GM20000 (cell line): ENCODE measurements around the gene PIK3R5.

ENCODE experiments used
- DNase-seq: peaks from one replicate; pipeline ENCODE4 v3.0.0; 2012; ENCODE audit warnings: low spot score
- TF ChIP-seq, protein P1 (sequence below): IDR thresholded peaks from 2 replicates; pipeline ENCODE4 v1.5.1; 2012; ENCODE audit warnings: mild to moderate bottlenecking, control low read depth; ENCODE audit errors: extremely low read depth, missing control alignments

The PIK3R5 gene

DNA sequence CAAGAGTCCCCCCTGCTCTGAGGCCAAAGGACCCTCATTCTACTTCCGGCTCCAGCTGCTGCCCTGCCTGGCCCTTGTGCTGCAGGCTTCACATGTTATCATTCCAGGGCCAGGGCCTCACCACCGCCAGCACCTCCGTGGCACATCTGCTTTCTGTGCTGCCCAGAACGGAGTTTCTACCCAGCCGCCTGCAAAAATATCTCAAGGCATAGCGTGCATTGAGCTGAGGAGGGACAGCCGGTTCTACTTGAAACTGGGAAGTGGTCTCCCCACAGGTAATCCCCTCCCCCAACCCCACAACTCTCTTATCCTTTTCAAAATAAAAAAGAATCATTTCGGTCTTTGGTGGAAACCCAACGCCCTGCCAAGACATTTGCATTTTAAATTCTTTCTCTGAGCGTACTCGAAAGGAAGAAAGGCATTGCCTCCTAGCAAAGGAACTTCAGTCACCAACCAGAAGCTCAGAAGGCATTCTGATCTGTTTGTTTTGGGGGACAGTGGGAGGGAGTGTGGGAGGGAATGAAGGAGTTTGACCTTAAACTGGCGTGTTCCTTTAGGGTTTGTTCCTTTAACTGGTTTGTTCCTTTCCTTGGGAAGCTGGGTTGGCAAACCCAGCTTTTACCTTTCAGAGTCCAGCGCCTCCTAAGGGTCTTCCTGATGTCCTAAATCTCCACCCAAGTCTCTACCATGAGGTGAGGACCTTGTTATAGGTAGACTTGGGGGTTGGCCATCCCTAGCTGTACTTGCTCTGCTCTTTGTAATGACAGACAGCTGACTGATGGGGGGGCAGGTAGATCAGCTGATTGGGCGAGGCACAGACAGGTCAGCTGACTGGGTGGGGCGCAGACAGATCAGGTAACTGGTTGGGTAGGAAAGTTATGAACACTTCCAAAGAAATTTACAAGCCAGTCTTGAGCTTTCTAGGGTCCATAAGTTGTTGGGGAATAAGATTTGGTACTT lies 64.6 kb downstream of the PIK3R5 start:
- TF ChIP-seq, protein P1, sequence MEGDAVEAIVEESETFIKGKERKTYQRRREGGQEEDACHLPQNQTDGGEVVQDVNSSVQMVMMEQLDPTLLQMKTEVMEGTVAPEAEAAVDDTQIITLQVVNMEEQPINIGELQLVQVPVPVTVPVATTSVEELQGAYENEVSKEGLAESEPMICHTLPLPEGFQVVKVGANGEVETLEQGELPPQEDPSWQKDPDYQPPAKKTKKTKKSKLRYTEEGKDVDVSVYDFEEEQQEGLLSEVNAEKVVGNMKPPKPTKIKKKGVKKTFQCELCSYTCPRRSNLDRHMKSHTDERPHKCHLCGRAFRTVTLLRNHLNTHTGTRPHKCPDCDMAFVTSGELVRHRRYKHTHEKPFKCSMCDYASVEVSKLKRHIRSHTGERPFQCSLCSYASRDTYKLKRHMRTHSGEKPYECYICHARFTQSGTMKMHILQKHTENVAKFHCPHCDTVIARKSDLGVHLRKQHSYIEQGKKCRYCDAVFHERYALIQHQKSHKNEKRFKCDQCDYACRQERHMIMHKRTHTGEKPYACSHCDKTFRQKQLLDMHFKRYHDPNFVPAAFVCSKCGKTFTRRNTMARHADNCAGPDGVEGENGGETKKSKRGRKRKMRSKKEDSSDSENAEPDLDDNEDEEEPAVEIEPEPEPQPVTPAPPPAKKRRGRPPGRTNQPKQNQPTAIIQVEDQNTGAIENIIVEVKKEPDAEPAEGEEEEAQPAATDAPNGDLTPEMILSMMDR, result no peak
- DNase-seq, result peak; percentile 50

DNA sequence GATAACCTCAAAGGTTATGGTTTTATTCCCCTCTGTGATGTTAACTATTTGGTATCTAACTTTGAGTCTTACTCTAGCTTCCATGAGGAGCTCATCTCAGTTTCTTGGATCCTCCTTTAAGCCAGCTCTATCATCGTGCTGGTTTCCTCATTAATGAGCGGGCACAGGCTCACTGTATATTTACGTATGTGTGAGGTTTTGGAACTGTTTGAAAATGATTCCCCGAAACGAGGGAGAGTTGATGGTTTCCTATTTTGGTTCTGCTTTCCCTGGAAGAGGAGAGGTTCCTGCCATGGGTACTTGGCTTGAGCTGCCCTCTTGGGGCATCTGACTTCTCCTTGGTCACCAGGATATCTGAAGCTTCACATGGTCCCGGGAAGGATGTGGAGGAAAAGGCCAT lies 65.3 kb downstream of the PIK3R5 start:
- TF ChIP-seq, protein P1, result no peak

DNA sequence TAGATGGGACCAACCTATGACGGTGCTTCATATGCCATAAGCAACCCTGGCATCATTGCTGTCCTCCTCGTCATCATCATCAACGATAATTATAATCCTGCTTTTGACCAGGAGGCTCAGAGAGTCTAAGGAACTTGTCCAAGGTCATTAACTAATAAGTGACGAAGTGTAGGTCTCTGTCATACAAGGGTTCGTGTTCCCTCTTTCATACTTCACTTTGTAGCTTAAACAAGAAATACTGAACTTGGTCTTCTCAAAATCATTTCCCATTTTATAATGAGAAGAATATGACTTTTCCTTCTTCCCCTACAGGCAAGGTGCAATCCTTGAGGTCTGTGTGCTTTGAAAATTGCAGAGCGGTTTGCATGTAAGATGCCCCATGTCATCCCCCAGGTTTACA lies 66.9 kb downstream of the PIK3R5 start:
- no peak for DNase-seq
- TF ChIP-seq, protein P1, result no peak

More for the DNA sequence above, 65.3 kb downstream of the PIK3R5 start:
- no peak for DNase-seq

DNA sequence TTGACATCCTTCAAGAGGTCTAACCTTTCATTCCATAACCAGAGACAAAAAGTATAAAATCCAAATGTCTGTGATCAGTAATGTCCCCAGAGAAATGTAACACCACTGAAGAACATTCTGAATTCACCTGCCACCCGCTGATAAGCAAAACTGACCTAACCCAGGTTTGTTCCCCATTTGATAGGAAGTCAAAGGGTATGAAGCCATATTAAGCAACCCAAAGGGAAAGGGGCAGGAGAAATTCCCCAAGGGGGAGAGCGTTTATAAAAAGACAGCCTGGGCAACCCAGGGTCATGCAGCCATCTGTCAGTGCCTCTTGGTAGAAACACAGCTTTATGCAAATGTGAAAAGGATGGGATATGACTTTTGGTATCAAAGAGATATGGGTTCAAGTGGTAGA lies 67.4 kb downstream of the PIK3R5 start:
- TF ChIP-seq, protein P1, result no peak
- no peak for DNase-seq

DNA sequence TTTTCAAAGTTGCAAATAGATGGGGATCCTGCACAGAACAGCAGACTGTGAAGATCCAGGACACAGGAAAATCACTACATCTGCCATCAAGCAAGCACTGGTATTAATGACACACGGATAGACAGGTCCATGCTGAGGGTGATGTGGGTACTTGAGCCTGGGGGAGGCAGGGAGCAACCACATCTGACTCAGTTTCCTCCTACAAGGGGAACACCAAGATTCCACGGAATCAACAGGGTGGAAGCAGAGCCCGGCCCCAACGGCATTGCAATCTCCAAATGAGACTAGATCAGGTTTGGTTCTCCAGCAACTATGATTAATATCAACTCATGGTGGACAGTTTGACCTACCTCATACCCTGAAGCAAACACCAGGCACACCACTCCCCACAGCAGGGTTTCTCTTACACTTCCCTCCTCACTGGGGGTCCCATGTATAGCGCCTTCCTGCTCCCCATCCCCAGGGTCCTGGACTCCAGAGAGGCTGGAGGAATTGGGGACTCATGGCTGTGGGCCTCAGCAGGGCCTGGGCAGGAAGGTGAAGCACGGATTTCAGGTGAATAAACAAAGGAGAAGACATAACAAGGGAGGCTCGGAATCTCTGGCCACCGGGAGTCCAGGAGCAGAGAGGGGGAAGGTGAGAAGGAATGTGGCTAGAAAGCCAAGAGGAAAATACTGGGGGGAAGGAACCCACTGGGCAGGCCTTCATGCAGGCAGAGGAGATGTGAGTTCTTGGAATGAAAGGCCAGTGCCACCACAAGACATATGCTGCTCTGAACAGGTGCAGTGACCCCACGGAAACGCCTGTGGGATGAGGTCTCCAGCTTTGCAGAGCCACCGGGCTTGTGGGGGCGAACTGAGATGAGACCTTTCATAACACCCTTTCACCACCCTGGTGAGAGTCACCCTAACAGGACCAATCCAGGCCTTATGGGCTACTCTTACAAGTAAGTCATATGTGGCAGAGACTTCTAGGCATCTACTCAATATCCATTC lies 68.6 kb downstream of the PIK3R5 start:
- DNase-seq, result no peak
- TF ChIP-seq, protein P1, result no peak

DNA sequence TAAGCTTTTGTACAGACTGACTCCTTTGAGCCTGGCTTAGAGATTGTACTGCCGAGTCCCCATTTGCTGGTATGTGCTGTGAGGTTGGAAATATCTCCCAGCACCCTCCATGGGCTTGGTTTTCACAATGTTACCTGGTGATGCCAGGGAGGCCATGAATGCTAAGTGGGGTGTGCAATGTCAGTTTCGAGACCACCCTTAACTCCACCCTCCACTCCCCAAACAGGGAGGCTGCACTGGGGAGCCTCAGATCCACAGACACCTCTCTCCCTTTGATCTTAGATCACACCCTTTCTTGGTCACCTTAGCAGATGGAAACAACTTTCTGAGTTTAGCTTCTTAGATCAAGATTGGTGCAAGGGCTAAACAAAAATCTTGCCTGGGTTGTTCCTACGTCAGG lies 69.4 kb downstream of the PIK3R5 start:
- TF ChIP-seq, protein P1, result no peak
- no peak for DNase-seq
